IPS DF 4.7 (cell line): Measurements from ENCODE around the gene UVRAG.
"Not testable (repeated sequence)": the region's sequence is repeated elsewhere in the genome, so short reads cannot be mapped to it uniquely, and the experiment has no call there.

Source experiments
- DNase-seq: peaks from one replicate; pipeline ENCODE4 v3.0.0-alpha.2; 2013; ENCODE audit warnings: low spot score; ENCODE audit errors: extremely low read depth

The UVRAG gene

DNA sequence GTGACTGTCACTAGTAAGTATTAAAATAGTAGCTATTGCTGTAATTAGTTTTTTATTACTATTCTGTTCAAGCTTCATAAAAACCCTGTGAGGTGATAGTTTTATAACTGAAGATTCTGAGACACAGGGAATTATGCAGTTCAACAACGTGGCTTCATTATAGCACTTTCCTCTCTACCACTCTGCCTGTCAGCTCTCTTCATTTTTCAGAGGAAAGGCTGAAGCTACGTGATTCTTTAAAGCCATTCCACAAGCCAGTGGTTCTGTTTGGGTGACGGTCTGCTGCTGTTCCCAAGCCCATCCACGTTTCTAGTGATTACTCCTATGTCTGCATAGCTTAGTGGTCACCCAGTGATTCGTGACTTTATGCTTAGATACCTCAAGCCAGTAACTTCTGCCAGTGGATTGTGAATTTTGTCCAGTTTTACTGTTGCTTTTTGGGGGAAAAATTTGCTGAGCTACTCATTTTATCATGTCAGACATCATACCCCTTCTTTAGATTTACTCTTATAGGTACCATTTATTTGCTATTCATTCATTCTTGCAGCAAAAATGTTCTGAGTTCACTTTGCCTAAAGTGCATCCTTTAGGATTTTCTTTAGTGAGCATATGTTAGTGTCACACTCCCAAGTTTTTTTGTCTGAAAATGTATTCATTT is 59.8 kb downstream of the UVRAG start:
- DNase-seq: no peak

DNA sequence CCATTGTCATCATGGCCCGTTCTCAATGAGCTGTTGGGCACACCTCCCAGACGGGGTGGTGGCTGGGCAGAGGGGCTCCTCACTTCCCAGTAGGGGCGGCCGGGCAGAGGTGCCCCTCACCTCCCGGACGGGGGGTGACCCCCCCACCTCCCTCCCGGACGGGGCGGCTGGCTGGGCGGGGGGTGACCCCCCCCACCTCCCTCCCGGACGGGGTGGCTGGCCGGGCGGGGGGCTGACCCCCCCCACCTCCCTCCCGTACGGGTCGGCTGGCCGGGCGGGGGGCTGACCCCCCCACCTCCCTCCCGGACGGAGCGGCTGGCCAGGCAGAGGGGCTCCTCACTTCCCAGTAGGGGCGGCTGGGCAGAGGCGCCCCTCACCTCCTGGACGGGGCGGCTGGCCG is 62.3 kb downstream of the UVRAG start:
- DNase-seq: not testable (repeated sequence)

DNA sequence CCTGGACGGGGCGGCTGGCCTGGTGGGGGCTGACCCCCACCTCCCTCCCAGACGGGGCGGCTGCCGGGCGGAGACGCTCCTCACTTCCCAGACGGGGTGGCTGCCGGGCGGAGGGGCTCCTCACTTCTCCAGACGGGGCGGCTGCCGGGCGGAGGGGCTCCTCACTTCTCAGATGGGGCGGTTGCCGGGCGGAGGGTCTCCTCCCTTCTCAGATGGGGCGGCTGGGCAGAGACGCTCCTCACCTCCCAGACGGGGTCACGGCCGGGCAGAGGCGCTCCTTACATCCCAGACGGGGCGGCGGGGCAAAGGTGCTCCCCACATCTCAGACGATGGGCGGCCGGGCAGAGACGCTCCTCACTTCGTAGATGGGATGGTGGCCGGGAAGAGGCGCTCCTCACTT is 62.9 kb downstream of the UVRAG start:
- DNase-seq: not testable (repeated sequence)

DNA sequence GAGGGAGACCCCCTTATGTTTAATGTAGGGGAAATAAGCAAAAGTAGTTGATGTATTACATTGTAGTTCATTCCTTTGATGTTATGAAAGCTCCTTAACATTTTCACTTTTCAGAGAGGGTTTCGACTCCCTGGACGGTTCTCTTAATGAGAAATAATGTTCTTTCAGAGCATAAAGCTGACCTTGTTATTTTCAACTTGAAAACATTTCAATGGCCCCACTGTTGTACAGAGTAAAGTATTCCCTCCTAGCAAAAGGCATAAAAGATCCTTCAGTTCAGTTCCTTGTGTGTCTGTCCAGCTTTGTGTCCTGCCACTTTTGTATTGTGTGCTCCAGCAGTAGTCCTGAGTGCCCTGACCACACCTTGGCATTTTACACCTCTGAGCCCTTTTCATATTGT is 63.9 kb downstream of the UVRAG start:
- no peak for DNase-seq

DNA sequence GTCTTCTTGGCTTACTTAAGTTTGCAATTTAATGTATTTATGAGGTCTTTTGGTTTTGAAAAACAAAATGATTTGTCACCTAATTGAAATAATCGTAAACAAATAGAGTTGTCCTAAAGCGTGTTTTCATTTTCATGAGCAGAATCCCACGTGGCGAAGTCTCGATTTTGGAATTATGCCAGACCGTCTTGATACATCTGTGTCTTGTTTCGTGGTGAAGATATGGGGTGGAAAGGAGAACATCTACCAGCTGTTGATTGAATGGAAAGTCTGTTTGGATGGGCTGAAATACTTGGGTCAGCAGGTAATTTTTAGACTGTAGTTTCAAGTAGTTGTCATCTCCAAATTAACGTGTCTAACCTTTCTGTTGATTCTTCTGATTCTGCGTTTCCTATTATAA is 64.7 kb downstream of the UVRAG start:
- DNase-seq: no peak

DNA sequence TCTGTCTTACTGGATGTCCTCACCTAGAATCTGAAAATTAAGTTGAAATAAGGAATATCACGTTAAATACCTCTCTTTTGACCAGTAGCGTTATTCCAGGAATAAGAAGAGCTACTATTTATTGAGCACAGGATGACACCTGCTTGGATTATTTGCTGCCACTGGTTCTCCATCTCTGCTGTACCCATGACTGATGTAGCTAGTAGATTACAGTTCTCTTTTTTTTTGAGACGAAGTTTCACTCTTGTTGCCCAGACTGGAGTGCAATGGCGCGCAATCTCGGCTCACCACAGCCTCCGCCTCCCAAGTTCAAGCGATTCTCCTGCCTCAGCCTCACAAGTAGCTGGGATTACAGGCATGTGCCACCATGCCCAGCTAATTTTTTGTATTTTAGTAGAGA is 65.3 kb downstream of the UVRAG start:
- DNase-seq: not testable (repeated sequence)

DNA sequence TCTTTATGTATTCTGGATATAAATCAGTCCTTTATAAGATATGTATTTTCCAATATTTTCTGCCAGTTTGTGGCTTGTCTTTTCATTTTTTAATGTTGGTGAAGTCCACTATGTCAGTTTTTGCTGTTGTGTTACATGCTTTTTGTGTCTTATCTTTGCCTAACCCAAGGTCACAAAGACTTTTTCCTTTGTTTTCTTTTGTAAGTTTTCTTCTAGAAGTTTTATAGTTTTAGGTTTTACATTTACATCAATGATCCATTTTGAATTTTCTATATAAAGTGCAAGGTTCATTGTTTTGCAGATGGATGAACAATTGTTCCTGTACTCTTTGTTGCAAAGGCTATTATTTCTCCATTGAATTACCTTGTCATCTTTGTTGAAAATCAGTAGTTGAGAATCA is 69.3 kb downstream of the UVRAG start:
- no peak for DNase-seq

DNA sequence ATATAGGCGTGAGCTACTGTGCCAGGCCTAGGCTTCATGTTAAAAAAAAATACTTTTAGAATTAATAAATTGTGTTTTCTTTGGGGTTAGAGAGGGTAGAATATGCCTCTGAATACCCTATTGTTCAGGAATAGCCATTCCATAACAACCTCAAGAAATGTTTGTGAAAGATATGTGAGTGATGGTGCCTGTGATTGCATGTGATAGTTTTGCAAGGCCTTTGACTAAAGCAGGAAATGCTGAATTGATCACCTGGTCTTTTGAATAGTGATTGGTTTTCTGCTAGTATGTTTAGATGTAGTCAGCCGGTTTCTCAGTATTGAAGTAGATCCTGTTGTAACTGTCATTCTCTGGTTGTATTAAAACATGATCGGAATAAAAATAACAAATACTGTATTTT is 73.4 kb downstream of the UVRAG start:
- no peak for DNase-seq

DNA sequence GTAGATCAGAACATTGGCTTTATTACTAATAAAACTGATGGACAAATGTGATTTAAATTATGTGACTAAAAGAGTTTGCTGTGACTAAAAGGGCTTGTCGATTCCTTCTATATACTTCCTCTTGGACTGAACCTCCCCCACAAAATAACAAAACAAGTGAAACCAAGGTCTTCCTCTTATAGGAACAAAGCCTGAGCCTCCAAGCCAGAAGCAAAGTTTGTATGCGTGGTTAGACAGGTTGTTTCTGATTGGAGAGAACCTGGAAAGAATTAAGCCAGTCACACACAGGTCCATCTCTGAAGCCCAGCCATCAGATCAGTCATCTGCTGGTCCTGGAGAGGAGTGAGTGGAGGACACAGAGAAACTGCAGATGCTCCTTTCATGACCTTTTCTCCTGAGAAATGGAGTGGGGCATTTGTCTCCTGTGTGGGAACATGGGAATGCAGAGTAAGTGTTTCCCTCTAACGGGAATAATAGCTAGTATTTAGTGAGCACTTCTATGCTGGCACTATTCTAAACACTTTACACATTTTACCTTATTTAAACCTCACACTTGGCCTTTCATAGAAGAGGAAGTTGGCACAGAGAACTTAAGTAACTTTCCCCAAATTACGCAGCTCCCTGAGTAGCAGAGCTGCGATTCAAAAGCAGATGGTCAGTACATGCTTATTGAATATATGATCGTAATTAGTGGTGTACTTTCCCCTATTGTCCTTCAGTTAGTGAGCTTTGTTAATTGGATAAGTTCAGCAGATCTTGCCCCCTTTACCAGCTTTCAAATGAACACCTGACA is 77.1 kb downstream of the UVRAG start:
- DNase-seq: no peak

DNA sequence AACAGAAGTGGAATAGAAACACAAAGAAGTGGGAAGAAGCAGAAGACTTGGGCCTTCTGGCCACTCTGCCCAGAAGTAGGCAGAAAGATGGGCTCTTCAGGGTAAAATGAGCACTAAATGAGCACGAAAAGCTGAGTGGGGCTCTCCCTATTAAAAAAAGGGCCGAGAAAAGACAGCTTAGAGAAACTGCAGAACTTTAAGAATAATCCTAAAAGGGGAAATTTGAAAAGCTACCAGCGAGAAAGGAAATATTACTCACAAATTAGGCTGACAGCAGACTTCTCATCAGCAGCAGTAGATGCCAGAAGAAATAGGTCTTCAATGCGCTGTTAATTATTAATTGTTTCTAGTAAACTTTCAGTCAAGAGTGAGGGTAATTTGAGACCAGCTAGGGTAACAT is 78.2 kb downstream of the UVRAG start:
- no peak for DNase-seq

DNA sequence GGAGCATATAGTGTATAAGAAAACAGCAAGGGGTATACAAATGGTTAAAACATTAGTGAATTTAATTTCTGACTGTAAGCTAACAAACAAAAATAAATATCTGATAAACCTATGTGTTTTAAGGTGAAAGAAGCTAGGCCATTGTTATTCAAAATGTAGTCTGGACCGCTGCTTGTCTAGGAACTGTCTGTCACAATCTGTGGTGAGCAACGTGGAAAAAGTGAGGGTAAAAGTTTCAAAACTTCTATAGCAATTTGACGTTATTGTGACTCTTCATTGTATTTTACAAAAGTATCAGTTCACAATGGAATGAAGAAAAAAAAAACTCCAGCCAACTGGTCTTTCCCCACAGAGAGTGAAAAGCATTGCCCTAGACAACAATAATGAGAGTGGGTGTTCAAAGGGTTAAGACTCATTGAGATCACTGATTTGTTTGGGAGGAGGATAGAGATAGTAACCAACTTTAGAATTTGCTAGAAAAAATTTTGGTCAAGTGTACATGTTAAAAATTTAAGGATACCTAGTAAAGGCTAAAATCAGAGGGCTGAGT is 79.1 kb downstream of the UVRAG start:
- DNase-seq: no peak

DNA sequence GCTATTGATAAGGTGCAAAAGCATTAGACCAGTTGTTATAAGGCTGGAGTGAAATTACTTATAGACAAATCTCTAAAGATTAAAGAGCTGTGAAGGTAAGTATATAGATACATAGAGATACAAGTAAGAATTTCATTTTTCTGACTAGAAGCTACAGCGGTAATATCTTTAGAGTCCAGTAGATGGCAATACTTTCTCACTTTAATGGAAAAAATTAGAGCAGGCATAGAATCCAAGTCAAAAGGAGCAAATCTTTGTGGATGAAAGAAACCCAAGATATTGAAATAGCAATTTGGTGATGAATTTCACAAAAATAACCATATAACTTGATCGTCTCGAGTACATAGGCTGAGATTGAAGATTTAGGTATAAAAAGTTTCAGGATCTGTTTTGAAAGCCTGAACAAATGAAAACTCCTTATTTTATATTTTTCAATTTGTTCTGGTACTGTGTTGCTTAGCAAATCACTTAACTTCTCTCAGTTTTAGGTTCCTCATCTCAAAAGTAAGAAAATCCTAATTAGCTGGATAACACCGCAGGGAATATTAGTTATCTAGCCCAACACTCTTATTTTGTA is 81.9 kb downstream of the UVRAG start:
- no peak for DNase-seq

DNA sequence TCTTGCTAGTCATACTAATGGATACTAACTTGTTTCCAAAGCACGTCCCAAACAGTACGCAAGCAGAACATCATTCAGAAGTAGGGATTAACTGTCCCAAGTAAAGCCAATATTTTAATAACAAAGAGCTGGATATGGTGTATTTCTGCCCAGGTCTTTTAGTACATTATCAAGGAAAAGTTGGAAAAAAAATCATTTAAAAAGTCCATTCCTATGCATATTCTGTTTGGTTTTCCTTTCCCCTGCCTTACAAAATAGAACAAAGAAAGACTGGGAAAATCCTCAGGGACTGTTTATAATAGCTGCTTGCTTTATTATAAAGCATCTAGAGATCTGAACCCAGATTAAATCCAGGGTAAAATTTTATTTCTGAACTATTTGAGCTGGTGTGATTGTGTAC is 83.9 kb downstream of the UVRAG start:
- no peak for DNase-seq

DNA sequence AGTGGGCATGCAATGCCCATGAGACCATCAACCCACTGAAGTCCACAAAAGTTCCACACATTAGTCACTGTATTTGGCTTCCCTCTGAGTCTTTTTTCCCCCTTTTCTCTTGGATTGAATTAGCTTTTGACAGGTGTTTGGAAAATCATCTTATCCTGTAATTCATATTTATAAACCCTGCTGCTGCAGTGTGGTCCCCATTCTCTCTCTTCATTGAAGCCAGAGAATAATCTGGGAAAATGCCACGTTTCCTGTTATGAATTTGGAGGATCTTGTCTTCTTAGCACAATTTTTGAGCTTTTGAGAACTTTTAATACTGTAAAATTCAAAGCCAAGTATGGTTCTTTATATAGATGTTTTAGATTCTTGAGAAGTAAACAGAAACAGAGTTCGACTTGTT is 84.8 kb downstream of the UVRAG start:
- no peak for DNase-seq

DNA sequence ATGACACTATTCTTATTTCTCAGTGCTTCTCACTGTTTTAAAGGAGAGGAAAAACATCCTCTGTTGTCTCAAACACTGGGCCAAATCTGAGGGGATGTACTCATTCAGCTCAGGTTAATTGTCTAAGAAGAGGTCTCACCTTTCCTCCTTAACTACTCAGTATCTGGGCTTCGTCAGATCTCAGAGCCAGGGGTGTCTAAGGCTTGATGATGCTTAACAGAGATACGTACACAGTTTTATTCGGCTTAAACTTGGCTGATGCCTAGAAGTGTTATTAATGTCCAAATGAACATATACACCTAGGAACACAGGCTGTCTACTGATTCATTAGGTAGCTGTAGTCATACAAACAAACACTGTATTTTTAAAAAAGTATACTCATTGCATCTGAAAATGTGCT is 85.8 kb downstream of the UVRAG start:
- DNase-seq: no peak

DNA sequence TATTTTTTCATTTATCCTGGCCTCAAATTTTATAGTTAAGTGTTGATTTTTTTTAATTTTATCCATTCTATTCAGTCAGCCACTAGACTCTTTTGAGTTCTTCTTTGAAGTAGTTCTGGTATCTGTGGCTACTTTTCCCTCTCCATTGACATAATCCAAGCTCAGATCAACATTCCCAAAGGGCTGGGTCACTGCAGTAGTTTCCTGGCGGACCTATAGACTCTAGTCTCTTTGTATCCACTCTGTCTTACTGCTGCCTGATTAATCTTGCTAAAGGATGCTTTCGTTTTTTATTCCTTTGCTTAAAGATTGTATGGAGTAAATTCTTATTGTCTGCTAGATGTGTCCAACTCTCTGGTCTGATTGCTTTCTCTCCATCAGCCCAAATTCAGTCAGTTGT is 87.6 kb downstream of the UVRAG start:
- DNase-seq: no peak

DNA sequence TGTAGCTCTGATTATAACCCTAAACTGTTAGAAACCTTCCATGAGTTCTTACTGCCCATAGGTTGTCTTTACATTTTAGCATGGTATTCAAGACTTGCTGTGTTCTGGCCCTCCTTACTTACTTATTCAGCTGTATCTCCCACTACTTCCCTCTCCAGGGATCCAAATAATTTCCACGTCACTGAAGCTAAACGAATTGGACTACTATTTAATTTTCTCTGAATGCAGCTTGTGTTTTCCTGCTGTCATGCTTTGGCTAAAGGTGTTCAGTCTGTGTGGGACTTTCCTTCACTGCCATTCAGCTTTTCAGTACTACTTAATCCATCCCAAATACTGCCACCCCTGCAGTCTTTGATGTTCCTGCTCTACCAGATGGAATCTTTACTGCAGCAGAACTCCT is 88.3 kb downstream of the UVRAG start:
- no peak for DNase-seq

DNA sequence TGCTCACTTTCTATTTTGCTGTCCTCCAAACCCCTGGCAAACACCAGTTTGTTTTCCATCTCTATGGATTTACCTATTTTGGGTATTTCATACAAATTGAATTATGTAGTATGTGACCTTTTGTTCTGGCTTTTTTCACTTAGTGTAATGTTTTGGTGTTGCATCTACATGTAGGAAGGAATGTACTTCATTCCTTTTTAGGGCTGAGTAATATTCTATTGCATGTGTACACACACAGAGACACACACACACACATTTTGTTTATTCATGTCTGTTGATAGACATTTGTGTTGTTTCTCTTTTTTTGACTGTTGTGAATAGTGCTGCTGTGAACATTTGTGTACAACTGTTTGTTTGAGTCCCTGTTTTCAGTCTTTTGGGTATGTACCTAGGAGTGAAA is 90.4 kb downstream of the UVRAG start:
- no peak for DNase-seq

DNA sequence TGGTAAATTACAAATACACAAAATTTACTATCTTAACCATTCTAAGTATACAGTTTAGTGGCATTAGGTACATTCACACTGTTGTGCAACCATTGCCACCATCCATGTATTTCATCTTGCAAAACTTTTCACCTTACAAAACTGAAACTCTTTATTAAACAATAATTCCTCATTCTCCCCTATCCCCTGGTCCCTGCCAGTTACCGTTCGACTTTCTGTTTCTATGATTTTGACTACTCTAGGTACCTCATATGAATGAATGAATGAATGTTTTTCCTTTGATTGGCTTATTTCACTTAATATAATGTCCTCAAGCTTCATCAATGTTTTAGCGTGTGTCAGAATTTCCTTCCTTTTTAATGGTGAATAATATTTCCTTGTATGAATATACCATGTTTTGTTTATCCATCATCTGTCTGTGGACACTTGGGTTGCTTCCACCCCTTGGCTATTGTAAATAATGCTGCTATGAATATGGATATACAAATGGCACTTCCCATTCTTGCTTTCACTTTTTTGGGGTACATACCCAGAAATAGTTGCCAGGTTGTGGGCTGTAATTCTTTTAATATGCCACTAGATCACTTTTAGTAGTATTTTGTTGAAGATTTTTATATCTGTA is 93.0 kb downstream of the UVRAG start:
- DNase-seq: no peak

DNA sequence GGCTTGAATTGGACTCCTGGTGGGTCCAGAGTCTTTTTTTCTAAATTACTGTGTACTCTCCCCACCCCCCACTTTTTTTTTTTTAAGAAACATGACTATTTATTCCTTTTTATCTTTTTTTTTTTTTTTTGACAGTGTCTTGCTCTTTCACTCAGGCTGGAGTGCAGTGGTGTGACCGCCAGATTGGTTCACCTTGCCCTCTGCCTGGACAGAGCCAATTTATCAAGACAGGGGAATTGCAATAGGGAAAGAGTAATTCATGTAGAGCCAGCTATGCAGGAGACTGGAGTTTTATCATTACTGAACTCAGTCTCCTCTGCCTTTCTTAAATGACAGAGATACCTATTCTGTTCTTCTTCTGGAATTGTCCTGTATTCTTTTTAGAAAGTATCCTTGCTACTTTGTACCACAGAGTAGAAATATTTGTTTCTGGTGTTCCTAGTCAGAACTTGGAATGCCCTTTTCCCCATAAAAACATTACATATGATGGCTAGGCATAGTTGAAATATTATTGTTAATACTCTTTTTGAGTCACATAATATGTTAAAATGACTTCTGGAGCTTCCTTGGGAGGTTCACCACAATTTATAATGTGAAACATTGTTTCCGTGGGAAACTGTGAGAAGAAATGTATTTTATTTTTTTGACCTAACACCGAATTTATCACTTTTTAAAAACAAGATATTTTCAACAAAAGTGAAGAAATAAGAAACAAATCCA is 95.6 kb downstream of the UVRAG start:
- no peak for DNase-seq

DNA sequence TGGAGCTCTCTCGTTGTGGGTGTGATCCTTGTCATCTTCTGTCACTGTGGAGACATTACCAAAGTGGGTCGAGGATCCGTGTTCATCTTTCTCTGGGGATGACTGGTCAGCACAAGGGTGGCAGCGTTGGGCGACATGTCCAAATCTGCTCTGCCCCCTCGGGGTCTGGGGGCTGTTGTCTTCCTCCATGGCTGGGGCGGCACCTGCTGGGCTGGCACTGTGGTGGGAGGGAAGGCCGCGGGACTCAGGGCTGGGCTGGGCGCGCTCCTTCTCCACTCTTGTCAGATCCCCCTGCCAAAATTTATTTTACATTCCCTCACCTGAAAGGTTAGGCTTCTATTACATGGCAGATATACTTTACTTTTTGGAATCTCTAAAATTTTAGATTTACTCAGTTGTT is 96.4 kb downstream of the UVRAG start:
- DNase-seq: no peak
